ENCODE measurements around the gene GNA15. TPM values are rescaled to one million over a fixed set of nuclear protein-coding genes. Genes with fewer than 3 reads are reported as not detected.
"Not testable (repeated sequence)": the region's sequence is repeated elsewhere in the genome, so short reads cannot be mapped to it uniquely, and the experiment has no call there.

The GNA15 gene
- polyA plus RNA-seq, 1 experiment = 0.06 TPM

- CTCF ChIA-PET = interaction anchor here (1.0 to 1.4 kb wide), 2 partner anchors 20 to 241 kb away, joined by 4 read pairs; no protein-coding TSS in a partner anchor
- no peak overlapping the region for H3K4me3 ChIP-seq (ENCODE audit: low read depth, low read length)
These were observed 55.3 kb downstream of the GNA15 start for GRCh38 chr19:3190921-3191805.

GRCh38 chr19:3191806-3192104 is 55.9 kb downstream of the GNA15 start:
- H3K27me3 ChIP-seq (ENCODE audit: control insufficient read depth, insufficient read depth, low read length); POLR2A ChIA-PET; H3K4me3 ChIP-seq (ENCODE audit: low read depth, low read length); DNase-seq (ENCODE audit: low read depth): not testable (repeated sequence)
- CTCF ChIA-PET = interaction anchor here (1.4 kb wide), 1 partner anchor 19 kb away, joined by 4 read pairs; no protein-coding TSS in a partner anchor
- peaks cover 11% of the 10 kb centered on the region for H3K36me3 ChIP-seq (ENCODE audit: control insufficient read depth, insufficient read depth, low read length)

More at GRCh38 chr19:3190921-3191805, 55.3 kb downstream of the GNA15 start:
- peaks cover 11% of the 10 kb centered on the region for H3K36me3 ChIP-seq (ENCODE audit: control insufficient read depth, insufficient read depth, low read length)
- TF ChIP-seq CTCF (IDR thresholded peaks at IDR 0.05; ENCODE audit: insufficient read depth, low read depth, low read length) = no peak
- DNase-seq (ENCODE audit: low read depth) = no peak
- no peaks in the 10 kb centered on the region for H3K27me3 ChIP-seq (ENCODE audit: control insufficient read depth, insufficient read depth, low read length)
- POLR2A ChIA-PET = no interaction called here

- CTCF ChIA-PET = no interaction called here
These were observed 56.4 kb downstream of the GNA15 start for GRCh38 chr19:3192228-3192635.

GRCh38 chr19:3192684-3193083 is 56.9 kb downstream of the GNA15 start:
- H3K36me3 ChIP-seq (ENCODE audit: control insufficient read depth, insufficient read depth, low read length) = peaks cover 11% of the 10 kb centered on the region
- H3K27me3 ChIP-seq (ENCODE audit: control insufficient read depth, insufficient read depth, low read length) = no peaks in the 10 kb centered on the region
- DNase-seq (ENCODE audit: low read depth) = no peak
- ChIA-PET POLR2A (no interaction called here), CTCF (no interaction called here)
- TF ChIP-seq CTCF (IDR thresholded peaks at IDR 0.05; ENCODE audit: insufficient read depth, low read depth, low read length) = no peak
- no peak overlapping the region for H3K4me3 ChIP-seq (ENCODE audit: low read depth, low read length)

More at GRCh38 chr19:3192228-3192635, 56.4 kb downstream of the GNA15 start:
- POLR2A ChIA-PET = no interaction called here
- H3K27me3 ChIP-seq (ENCODE audit: control insufficient read depth, insufficient read depth, low read length) = no peaks in the 10 kb centered on the region
- TF ChIP-seq CTCF (IDR thresholded peaks at IDR 0.05; ENCODE audit: insufficient read depth, low read depth, low read length) = no peak
- H3K36me3 ChIP-seq (ENCODE audit: control insufficient read depth, insufficient read depth, low read length) = peaks cover 11% of the 10 kb centered on the region
- H3K4me3 ChIP-seq (ENCODE audit: low read depth, low read length) = no peak overlapping the region
- no peak for DNase-seq (ENCODE audit: low read depth)

- no peak overlapping the region for H3K4me3 ChIP-seq (ENCODE audit: low read depth, low read length)
- H3K27me3 ChIP-seq (ENCODE audit: control insufficient read depth, insufficient read depth, low read length) = no peaks in the 10 kb centered on the region
- H3K36me3 ChIP-seq (ENCODE audit: control insufficient read depth, insufficient read depth, low read length) = peaks cover 11% of the 10 kb centered on the region
- ChIA-PET CTCF (no interaction called here), POLR2A (no interaction called here)
- no peak for DNase-seq (ENCODE audit: low read depth)
- TF ChIP-seq CTCF (IDR thresholded peaks at IDR 0.05; ENCODE audit: insufficient read depth, low read depth, low read length) = no peak
These were observed 57.6 kb downstream of the GNA15 start for GRCh38 chr19:3193256-3194105.

Measured in BJ (cell line).